Panc1 (cell line): Measurements from ENCODE around the gene PFKFB4. TPM values are rescaled to one million over a fixed set of nuclear protein-coding genes. Genes with fewer than 3 reads are reported as not detected.

ENCODE experiments used
- ATAC-seq: fragments of 200-7000 bp; cut with Tn5 transposase; 2 replicates; pipeline ENCODE4 v1.9.1; 2020; ENCODE audit warnings: mild to moderate bottlenecking, moderate library complexity
- BruUV-seq: library from RNA; stranded (reverse); fragments of 400-500 nt; replicated peaks from 2 replicates; lab custom pipeline; 2021; lab: Mats Ljungman, UMichigan
- CTCF ChIA-PET: fragments of 300-600 bp; sonication (Branson Sonifier 250); formaldehyde crosslinking; loops from one replicate; lab custom pipeline; 2022; ENCODE audit warnings: antibody characterized with exemption; lab: Charles Lee
- POLR2A ChIA-PET: fragments of 300-600 bp; sonication (Branson Sonifier 250); formaldehyde crosslinking; loops from one replicate; lab custom pipeline; 2022; ENCODE audit warnings: antibody characterized with exemption; lab: Charles Lee
- DNase-seq: peaks from one replicate; pipeline ENCODE4 v3.0.0-alpha.2; 2010; ENCODE audit warnings: low read depth, low spot score
- H3K27ac ChIP-seq: 2 replicates; pipeline ENCODE4 v1.5.1; 2011; ENCODE audit warnings: mild to moderate bottlenecking, low read length, inconsistent platforms
- H3K27me3 ChIP-seq: fragments of 200-500 bp; sonication (Bioruptor generic); 2 replicates; pipeline ENCODE4 v1.6.0; 2014; ENCODE audit warnings: low read length, inconsistent platforms; ENCODE audit not compliant: control insufficient read depth, insufficient read depth
- H3K36me3 ChIP-seq: fragments of 200-500 bp; sonication (Bioruptor generic); 2 replicates; pipeline ENCODE4 v1.5.1; 2014; ENCODE audit warnings: inconsistent platforms, mild to moderate bottlenecking, low read length, moderate library complexity; ENCODE audit not compliant: control insufficient read depth, insufficient read depth
- H3K4me1 ChIP-seq: 2 replicates; pipeline ENCODE4 v1.5.1; 2011; ENCODE audit warnings: inconsistent platforms, mild to moderate bottlenecking, low read length, moderate library complexity; ENCODE audit not compliant: control insufficient read depth, insufficient read depth
- H3K4me3 ChIP-seq, 2 experiments: 2 replicates each; pipeline ENCODE4 v1.5.1; 2011 to 2012; ENCODE audit warnings: low read depth in 2 of 2, low read length in 2 of 2, mild to moderate bottlenecking in 2 of 2, inconsistent platforms in 1 of 2, moderate library complexity in 1 of 2
- H3K9me3 ChIP-seq: fragments of 200-500 bp; sonication (Bioruptor generic); 2 replicates; pipeline ENCODE4 v1.5.1; 2014; ENCODE audit warnings: low read depth, mild to moderate bottlenecking, inconsistent platforms, low read length, moderate library complexity; ENCODE audit not compliant: control insufficient read depth, insufficient read depth
- POLR2AphosphoS5 ChIP-seq: IDR thresholded peaks from 2 replicates; pipeline ENCODE4 v1.6.1; 2012; ENCODE audit warnings: mild to moderate bottlenecking, low read depth, low read length, moderate library complexity
- SIN3A ChIP-seq: IDR thresholded peaks from 2 replicates; pipeline ENCODE4 v1.6.1; 2012; ENCODE audit warnings: low read depth, mild to moderate bottlenecking, low read length, moderate library complexity, borderline replicate concordance; ENCODE audit not compliant: insufficient read depth
- TCF7L2 ChIP-seq: IDR thresholded peaks from 2 replicates; pipeline ENCODE4 v1.6.1; 2011; ENCODE audit warnings: mild to moderate bottlenecking, low read depth, low read length, inconsistent platforms
- in situ Hi-C: cut with HindIII; loops from 2 replicates; pipeline ENCODE4 v1.10.0; 2016; ENCODE audit warnings: low sequenced_read_pairs, low pct_unique_long_range_greater_than_20kb
- intact Hi-C: fragments of 100-400 bp; cut with micrococcal nuclease; formaldehyde crosslinking; loops from one replicate; pipeline ENCODE4 v1.10.0; 2022; ENCODE audit not compliant: unreplicated experiment
- total RNA-seq: library from RNA; stranded (reverse); gene quantifications from one replicate; pipeline ENCODE4 v1.2.1, GENCODE V29; 2021; ENCODE audit not compliant: unreplicated experiment
- TF ChIP-seq, protein P1 (sequence below): fragments of 450-650 bp; IDR thresholded peaks from 2 replicates; pipeline ENCODE4 v1.5.1; 2017; ENCODE audit warnings: mild to moderate bottlenecking
- TF ChIP-seq, protein P2 (sequence below), 2 experiments: IDR thresholded peaks; 2 replicates each; pipeline ENCODE4 v1.6.1; 2011 to 2012; ENCODE audit warnings: low read depth in 2 of 2, control low read depth in 1 of 2, low read length in 1 of 2, mild to moderate bottlenecking in 1 of 2, moderate library complexity in 1 of 2; ENCODE audit not compliant: insufficient read depth in 1 of 2

Gene PFKFB4
- total RNA-seq, 1 experiment from 2014 or later = 6.0 TPM

DNA sequence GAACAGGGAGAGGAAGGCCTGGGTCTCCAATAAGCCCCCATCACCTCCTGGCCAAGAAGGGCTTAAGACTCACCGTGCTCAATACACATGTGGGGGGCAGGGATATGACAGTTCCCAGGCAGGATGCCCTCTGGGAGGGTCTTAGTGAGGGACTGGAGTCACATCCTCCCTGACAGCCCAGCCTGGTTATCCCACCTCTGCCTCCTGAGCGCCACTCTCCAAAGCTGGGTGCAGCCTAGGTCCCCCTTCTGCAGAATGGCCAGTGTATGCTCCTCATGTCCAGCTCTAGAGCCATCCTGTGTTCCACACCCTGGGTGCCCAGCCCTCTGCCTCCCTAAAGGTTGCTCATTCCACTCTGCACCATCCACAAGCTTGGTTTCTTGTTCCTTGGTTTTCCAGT, 51.5 kb downstream of the PFKFB4 start:
- Histone ChIP-seq H3K36me3 (no peaks in the 10 kb centered on the region), H3K4me3 (no peak overlapping the region; a peak in 1 of 4 replicates), H3K27ac (peak overlapping the region; percentile 70; the same call in 1 of the 2 replicates), H3K9me3 (no peaks in the 10 kb centered on the region), H3K27me3 (no peaks in the 10 kb centered on the region), H3K4me1 (peaks cover 19% of the 10 kb centered on the region)
- ATAC-seq = no peak
- no TSS peak for BruUV-seq
- POLR2A ChIA-PET = interaction anchor here (0.6 kb wide), 1 partner anchor 211 kb away, joined by 3 read pairs; no protein-coding TSS in a partner anchor
- CTCF ChIA-PET = interaction anchor here (0.7 kb wide), 1 partner anchor 28 kb away, joined by 3 read pairs; no protein-coding TSS in a partner anchor
- intact Hi-C loops = no loop called here
- in situ Hi-C loops = no loop called here
- TF ChIP-seq, protein P1, sequence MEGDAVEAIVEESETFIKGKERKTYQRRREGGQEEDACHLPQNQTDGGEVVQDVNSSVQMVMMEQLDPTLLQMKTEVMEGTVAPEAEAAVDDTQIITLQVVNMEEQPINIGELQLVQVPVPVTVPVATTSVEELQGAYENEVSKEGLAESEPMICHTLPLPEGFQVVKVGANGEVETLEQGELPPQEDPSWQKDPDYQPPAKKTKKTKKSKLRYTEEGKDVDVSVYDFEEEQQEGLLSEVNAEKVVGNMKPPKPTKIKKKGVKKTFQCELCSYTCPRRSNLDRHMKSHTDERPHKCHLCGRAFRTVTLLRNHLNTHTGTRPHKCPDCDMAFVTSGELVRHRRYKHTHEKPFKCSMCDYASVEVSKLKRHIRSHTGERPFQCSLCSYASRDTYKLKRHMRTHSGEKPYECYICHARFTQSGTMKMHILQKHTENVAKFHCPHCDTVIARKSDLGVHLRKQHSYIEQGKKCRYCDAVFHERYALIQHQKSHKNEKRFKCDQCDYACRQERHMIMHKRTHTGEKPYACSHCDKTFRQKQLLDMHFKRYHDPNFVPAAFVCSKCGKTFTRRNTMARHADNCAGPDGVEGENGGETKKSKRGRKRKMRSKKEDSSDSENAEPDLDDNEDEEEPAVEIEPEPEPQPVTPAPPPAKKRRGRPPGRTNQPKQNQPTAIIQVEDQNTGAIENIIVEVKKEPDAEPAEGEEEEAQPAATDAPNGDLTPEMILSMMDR = no peak
- TF ChIP-seq POLR2AphosphoS5 (no peak), SIN3A (no peak), TCF7L2 (no peak)
- TF ChIP-seq, protein P2, sequence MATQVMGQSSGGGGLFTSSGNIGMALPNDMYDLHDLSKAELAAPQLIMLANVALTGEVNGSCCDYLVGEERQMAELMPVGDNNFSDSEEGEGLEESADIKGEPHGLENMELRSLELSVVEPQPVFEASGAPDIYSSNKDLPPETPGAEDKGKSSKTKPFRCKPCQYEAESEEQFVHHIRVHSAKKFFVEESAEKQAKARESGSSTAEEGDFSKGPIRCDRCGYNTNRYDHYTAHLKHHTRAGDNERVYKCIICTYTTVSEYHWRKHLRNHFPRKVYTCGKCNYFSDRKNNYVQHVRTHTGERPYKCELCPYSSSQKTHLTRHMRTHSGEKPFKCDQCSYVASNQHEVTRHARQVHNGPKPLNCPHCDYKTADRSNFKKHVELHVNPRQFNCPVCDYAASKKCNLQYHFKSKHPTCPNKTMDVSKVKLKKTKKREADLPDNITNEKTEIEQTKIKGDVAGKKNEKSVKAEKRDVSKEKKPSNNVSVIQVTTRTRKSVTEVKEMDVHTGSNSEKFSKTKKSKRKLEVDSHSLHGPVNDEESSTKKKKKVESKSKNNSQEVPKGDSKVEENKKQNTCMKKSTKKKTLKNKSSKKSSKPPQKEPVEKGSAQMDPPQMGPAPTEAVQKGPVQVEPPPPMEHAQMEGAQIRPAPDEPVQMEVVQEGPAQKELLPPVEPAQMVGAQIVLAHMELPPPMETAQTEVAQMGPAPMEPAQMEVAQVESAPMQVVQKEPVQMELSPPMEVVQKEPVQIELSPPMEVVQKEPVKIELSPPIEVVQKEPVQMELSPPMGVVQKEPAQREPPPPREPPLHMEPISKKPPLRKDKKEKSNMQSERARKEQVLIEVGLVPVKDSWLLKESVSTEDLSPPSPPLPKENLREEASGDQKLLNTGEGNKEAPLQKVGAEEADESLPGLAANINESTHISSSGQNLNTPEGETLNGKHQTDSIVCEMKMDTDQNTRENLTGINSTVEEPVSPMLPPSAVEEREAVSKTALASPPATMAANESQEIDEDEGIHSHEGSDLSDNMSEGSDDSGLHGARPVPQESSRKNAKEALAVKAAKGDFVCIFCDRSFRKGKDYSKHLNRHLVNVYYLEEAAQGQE (IDR thresholded peaks at IDR 0.05; ENCODE audit: insufficient read depth in 1 of 2, low read depth in 2 of 2, low read length in 1 of 2) = no peak
- DNase-seq = no peak

DNA sequence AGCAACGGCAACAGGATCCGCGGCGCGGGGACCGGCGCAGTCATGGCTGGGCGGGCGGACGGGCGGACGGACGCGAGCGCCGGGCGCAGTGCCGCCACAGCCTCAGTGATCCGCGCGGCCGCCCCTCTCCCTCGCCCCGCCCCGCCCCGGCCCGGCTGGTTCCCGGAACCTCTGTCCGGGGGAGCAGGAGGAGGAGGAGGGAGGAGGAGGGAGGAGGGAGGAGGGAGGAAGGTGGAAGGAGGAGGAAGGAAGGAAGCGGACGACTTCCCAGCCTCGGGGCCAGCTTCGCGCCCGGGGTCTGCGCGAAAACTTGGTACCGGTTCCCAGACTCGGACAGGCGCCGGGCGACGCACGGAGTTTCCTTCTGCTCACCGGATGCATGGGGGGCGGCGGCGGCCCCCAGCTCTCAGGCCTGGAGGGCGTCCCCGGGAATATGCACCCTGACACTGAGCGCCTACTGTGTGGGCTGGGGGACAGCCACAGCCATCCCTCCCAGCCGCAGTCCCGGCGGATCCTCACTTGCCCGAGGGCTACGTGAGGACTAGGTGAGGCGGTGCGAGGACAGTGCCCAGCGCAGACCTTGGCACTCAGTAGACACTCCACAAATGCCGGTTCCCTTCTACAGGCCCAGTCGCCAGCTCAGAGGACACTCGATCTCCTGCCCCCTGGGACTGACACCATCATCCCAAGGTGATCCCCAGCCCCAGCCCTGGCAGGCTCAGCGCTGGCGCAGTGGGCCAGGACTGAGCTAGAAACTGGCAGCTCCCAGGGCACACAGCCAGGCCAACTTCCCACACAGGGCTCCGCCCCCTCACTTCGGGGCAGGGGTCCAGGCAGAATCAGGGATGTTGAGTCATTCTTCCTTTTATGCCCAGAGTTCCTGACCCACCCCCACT, 52.3 kb downstream of the PFKFB4 start, which contains the start of gene SHISA5:
Gene SHISA5, minus strand, starts transcription at position 124 of the 896 bp plus-strand sequence. Its CDS starts 80 bp downstream, at position 44.
- H3K27me3 ChIP-seq = no peaks in the 10 kb centered on the region
- peaks cover 19% of the 10 kb centered on the region for H3K4me1 ChIP-seq
- no peak for TF ChIP-seq POLR2AphosphoS5
- TF ChIP-seq SIN3A = no peak
- ChIA-PET POLR2A (interaction anchor here (0.6 kb wide), 1 partner anchor 58 kb away, joined by 3 read pairs; the partner anchor contains the start of gene ATRIP), CTCF (interaction anchor here (0.6 kb wide), 1 partner anchor 27 kb away, joined by 5 read pairs; no protein-coding TSS in a partner anchor)
- no peaks in the 10 kb centered on the region for H3K36me3 ChIP-seq
- intact Hi-C loops = no loop called here
- ATAC-seq = peak; percentile 77
- peak within 1 kb of the TSS; percentile 71 for H3K27ac ChIP-seq
- in situ Hi-C loops = no loop called here
- peak within 1 kb of the TSS; percentile 51 to 61 for H3K4me3 ChIP-seq
- no peak for DNase-seq
- no TSS peak for BruUV-seq
- H3K9me3 ChIP-seq = no peaks in the 10 kb centered on the region
